Astrocyte of the cerebellum (primary cell): ENCODE data around the gene MT1A.

ENCODE experiments used
- DNase-seq: peaks from one replicate; pipeline ENCODE4 v3.0.0-alpha.2; 2011; ENCODE audit warnings: low read depth
- H3K4me3 ChIP-seq: 2 replicates; pipeline ENCODE4 v1.5.1; 2011; ENCODE audit warnings: mild to moderate bottlenecking, low read depth, low read length, moderate library complexity
- CTCF ChIP-seq: IDR thresholded peaks from 2 replicates; pipeline ENCODE4 v1.5.1; 2012; ENCODE audit warnings: low read length, low read depth, moderate library complexity, mild to moderate bottlenecking; ENCODE audit errors: missing control alignments
- in situ Hi-C: cut with HindIII; loops from 2 replicates; pipeline ENCODE4 v1.10.0; 2017; ENCODE audit warnings: low sequenced_read_pairs

The MT1A gene

GRCh38 chr16:56631197-56631596 lies 7.3 kb upstream of the MT1A start:
- TF ChIP-seq CTCF, result no peak
- H3K4me3 ChIP-seq, result no peak overlapping the region
- DNase-seq, result no peak
- in situ Hi-C loops, result no loop called here

GRCh38 chr16:56631832-56632155 lies 6.7 kb upstream of the MT1A start:
- TF ChIP-seq CTCF, result no peak
- no peak for DNase-seq
- H3K4me3 ChIP-seq, result peak overlapping the region; percentile 38
- in situ Hi-C loops, result no loop called here

- no peak for TF ChIP-seq CTCF
- peak within 1 kb of the TSS; percentile 38 for H3K4me3 ChIP-seq
- in situ Hi-C loops, result no loop called here
- no peak for DNase-seq
Observed at GRCh38 chr16:56632156-56632847, 6.2 kb upstream of the MT1A start, which contains the start of gene MT1M. MT1M (plus strand) TSS chr16:56632659; CDS start chr16:56632732, 73 bp downstream.

- DNase-seq, result no peak
- TF ChIP-seq CTCF, result no peak
- peak overlapping the region; percentile 38 for H3K4me3 ChIP-seq
- in situ Hi-C loops, result no loop called here
Observed at GRCh38 chr16:56632848-56633365, 5.6 kb upstream of the MT1A start.

- in situ Hi-C loops, result no loop called here
- no peak for TF ChIP-seq CTCF
- H3K4me3 ChIP-seq, result no peak overlapping the region
- no peak for DNase-seq
Observed at GRCh38 chr16:56633535-56633934, 4.9 kb upstream of the MT1A start.

- no peak for TF ChIP-seq CTCF
- peak overlapping the region; percentile 15 for H3K4me3 ChIP-seq
- DNase-seq, result no peak
- in situ Hi-C loops, result no loop called here
Observed at GRCh38 chr16:56634715-56635440, 3.6 kb upstream of the MT1A start.
